CD4-positive, alpha-beta T cell treated with Interferon alpha-2 for 1 hour (primary cell): Measurements from ENCODE around the gene ACAN.

ENCODE experiments used
- DNase-seq, 2 donors: peaks; one replicate each; pipeline ENCODE4 v3.0.0-alpha.2; 2020 to 2022

Gene ACAN

GRCh38 chr15:88802250-88802990 lies 816 bp upstream of the ACAN start:
- no peak for DNase-seq

GRCh38 chr15:88802991-88803240 lies 320 bp upstream of the ACAN start:
- no peak for DNase-seq

GRCh38 chr15:88803920-88804247 lies 648 bp downstream of the ACAN start:
- no peak for DNase-seq

- DNase-seq, result no peak
These were observed 1.0 kb downstream of the ACAN start for GRCh38 chr15:88804257-88804656.

- peak in 1 of 2 donors; percentile 4 for DNase-seq
These were observed 2.0 kb downstream of the ACAN start for GRCh38 chr15:88805031-88805780.

GRCh38 chr15:88810446-88810845 lies 7.2 kb downstream of the ACAN start:
- no peak for DNase-seq

GRCh38 chr15:88812133-88812532 lies 8.9 kb downstream of the ACAN start:
- no peak for DNase-seq

- DNase-seq, result no peak
These were observed 10.7 kb downstream of the ACAN start for GRCh38 chr15:88813960-88814359.

GRCh38 chr15:88814393-88814792 lies 11.2 kb downstream of the ACAN start:
- DNase-seq, result no peak

GRCh38 chr15:88818920-88819319 lies 15.7 kb downstream of the ACAN start:
- no peak for DNase-seq

- no peak for DNase-seq
These were observed 18.8 kb downstream of the ACAN start for GRCh38 chr15:88821993-88822392.

GRCh38 chr15:88828791-88829190 lies 25.6 kb downstream of the ACAN start:
- no peak for DNase-seq

- no peak for DNase-seq
These were observed 26.8 kb downstream of the ACAN start for GRCh38 chr15:88830016-88830415.

GRCh38 chr15:88832820-88833730 lies 29.8 kb downstream of the ACAN start:
- no peak for DNase-seq

- DNase-seq, result no peak
These were observed 30.5 kb downstream of the ACAN start for GRCh38 chr15:88833731-88834100.

- peak in 1 of 2 donors; percentile 28 for DNase-seq
These were observed 31.1 kb downstream of the ACAN start for GRCh38 chr15:88834211-88834812.

GRCh38 chr15:88835119-88835518 lies 31.9 kb downstream of the ACAN start:
- DNase-seq, result no peak

- DNase-seq, result no peak
These were observed 32.4 kb downstream of the ACAN start for GRCh38 chr15:88835646-88836045.

GRCh38 chr15:88838667-88839066 lies 35.4 kb downstream of the ACAN start:
- no peak for DNase-seq

GRCh38 chr15:88839146-88839545 lies 35.9 kb downstream of the ACAN start:
- DNase-seq, result no peak

- no peak for DNase-seq
These were observed 36.7 kb downstream of the ACAN start for GRCh38 chr15:88839961-88840360.

- DNase-seq, result no peak
These were observed 38.0 kb downstream of the ACAN start for GRCh38 chr15:88841236-88841635.

- no peak for DNase-seq
These were observed 38.9 kb downstream of the ACAN start for GRCh38 chr15:88842156-88842555.
